WI38 (cell line): ENCODE results near the gene SLC29A1.

Source experiments
- H3K4me3 ChIP-seq: 2 replicates; pipeline ENCODE4 v1.5.1; 2011; ENCODE audit warnings: low read depth, mild to moderate bottlenecking, control low read depth, low read length
- TF ChIP-seq, protein P1 (sequence below): IDR thresholded peaks from 2 replicates; pipeline ENCODE4 v1.5.1; 2012; ENCODE audit warnings: low read depth, mild to moderate bottlenecking, control low read depth, low read length

The SLC29A1 gene

GRCh38 chr6:44224965-44225305 is 1.5 kb downstream of the SLC29A1 start:
- H3K4me3 ChIP-seq = no peak overlapping the region
- TF ChIP-seq, protein P1, sequence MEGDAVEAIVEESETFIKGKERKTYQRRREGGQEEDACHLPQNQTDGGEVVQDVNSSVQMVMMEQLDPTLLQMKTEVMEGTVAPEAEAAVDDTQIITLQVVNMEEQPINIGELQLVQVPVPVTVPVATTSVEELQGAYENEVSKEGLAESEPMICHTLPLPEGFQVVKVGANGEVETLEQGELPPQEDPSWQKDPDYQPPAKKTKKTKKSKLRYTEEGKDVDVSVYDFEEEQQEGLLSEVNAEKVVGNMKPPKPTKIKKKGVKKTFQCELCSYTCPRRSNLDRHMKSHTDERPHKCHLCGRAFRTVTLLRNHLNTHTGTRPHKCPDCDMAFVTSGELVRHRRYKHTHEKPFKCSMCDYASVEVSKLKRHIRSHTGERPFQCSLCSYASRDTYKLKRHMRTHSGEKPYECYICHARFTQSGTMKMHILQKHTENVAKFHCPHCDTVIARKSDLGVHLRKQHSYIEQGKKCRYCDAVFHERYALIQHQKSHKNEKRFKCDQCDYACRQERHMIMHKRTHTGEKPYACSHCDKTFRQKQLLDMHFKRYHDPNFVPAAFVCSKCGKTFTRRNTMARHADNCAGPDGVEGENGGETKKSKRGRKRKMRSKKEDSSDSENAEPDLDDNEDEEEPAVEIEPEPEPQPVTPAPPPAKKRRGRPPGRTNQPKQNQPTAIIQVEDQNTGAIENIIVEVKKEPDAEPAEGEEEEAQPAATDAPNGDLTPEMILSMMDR = no peak

- TF ChIP-seq, protein P1 = no peak
- no peak overlapping the region for H3K4me3 ChIP-seq
Measured at GRCh38 chr6:44225579-44226325, 2.4 kb downstream of the SLC29A1 start.

DNA sequence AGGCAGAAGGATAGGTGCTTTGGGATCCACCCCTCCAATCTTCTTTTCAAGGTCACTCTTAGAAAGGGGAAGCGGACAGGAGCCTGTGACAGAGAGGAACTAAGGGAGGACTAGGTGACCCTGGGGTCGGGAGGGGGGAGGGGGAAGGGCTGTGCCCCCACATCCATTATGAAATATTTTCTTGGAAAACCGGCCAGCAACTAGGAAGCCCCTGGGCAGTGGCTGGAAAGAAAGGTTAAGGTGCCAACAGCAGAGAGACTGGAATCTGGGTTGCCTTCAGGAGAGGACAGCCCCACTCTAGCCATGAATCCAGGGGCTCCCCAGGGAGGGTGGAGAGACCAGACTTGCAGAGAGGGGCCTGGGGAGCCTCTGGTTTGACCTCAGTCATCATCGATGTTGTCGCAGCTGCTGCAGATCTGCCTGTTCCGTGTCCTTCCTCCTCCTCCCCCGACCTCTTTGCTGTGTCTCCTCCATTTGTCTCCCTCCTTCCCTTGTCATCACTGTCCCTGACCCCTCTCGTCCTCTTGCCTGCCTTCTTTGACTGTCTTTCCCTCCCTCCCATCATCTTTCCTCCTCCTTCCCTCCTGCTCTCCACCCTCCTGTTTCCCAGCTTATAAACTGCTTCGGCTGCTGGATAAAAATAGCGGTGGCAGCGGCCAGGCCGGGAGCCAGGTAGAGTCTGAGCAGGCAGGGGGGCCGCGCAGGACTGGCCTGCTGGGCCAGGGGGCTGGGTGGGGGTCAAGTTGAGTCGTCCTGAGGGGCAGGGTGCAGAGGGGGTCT is 3.2 kb downstream of the SLC29A1 start:
- no peak overlapping the region for H3K4me3 ChIP-seq
- TF ChIP-seq, protein P1 = no peak

DNA sequence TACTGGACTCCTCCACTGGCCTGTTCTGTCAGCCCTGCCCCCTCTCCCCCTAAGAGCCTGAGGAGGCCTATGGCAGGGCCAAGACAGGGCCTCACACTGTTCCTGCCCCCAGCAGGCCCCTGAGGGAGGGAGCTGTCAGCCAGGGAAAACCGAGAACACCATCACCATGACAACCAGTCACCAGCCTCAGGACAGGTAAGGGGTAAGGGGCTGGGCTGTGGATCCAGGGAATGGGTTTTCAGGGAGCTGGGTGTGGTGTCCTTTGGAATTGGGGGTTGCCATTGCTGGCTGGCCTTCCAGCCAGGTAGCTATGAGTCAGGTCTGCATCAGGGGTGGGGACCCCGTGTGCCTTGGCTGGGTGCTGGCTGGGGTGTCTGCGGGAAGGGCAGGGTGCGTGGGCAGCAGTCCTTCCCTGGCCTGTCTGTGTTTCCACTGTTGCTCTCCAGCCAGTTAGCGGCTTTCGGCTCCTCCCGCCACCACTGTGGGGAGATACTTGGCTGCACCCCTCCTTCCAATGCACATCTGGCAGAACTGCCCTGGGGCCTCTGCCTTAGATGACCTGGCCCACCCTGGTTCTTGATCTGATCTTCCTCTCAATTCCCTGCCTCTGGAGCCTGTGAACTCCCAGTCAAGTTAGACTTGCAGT is 3.9 kb downstream of the SLC29A1 start:
- no peak overlapping the region for H3K4me3 ChIP-seq
- TF ChIP-seq, protein P1 = no peak

GRCh38 chr6:44228031-44228430 is 4.6 kb downstream of the SLC29A1 start:
- TF ChIP-seq, protein P1 = no peak

GRCh38 chr6:44228433-44228832 is 5.0 kb downstream of the SLC29A1 start:
- no peak overlapping the region for H3K4me3 ChIP-seq
- TF ChIP-seq, protein P1 = no peak

More at GRCh38 chr6:44228031-44228430, 4.6 kb downstream of the SLC29A1 start:
- no peak overlapping the region for H3K4me3 ChIP-seq

DNA sequence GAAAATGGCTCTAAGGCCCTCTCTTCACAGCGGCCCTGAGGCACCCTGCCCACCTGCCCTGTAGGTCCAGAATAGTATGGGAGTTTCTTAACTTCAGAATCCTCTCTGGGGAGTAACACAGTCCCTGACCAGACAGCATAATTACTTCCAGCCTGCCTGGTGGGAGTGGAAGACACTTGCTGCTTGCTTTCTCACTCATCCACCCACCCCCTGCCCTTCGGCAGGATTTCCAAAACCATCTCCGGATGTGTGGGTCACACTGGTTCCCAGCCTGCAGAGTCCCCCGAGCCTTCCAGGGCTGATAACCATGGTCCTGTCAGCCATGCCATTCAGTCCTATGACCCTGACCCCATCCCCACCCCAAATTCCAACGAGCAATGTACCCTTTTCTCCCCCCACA is 5.4 kb downstream of the SLC29A1 start:
- TF ChIP-seq, protein P1 = no peak
- H3K4me3 ChIP-seq = no peak overlapping the region
